HepG2 (cell line): Measurements from ENCODE around the gene ACP2. TPM values are rescaled to one million over a fixed set of nuclear protein-coding genes. Genes with fewer than 3 reads are reported as not detected.

Experiments
- ARNT ChIP-seq: fragments of 450-650 bp; IDR thresholded peaks from 2 replicates; pipeline ENCODE4 v1.6.1; 2017
- ELF1 ChIP-seq: sonication (generic); formaldehyde crosslinking; IDR thresholded peaks from 2 replicates; pipeline ENCODE4 v1.4.0; 2020; ENCODE audit warnings: missing genetic modification reagents
- GPN1 ChIP-seq: sonication (generic); formaldehyde crosslinking; IDR thresholded peaks from 2 replicates; pipeline ENCODE4 v1.5.1; 2020; ENCODE audit warnings: missing genetic modification reagents, borderline replicate concordance
- HOXA9 ChIP-seq: sonication (generic); formaldehyde crosslinking; IDR thresholded peaks from 2 replicates; pipeline ENCODE4 v1.8.1; 2022; ENCODE audit warnings: missing genetic modification reagents, mild to moderate bottlenecking, moderate library complexity, borderline replicate concordance
- NFE2L2 ChIP-seq: fragments of 150-350 bp; IDR thresholded peaks from 2 replicates; pipeline ENCODE4 v1.6.1; 2014; ENCODE audit warnings: low read length
- NFKBIZ ChIP-seq: IDR thresholded peaks from 2 replicates; pipeline ENCODE4 v1.6.1; 2018; ENCODE audit warnings: missing genetic modification reagents, missing compliant biosample characterization
- PCBP1 ChIP-seq: fragments of 200-400 bp; formaldehyde crosslinking; IDR thresholded peaks from 2 replicates; pipeline ENCODE4 v1.6.1; 2017; ENCODE audit warnings: mild to moderate bottlenecking, low read depth, low read length, borderline replicate concordance
- TGIF2 ChIP-seq: IDR thresholded peaks from 2 replicates; pipeline ENCODE4 v1.6.1; 2016; ENCODE audit warnings: control low read depth, missing compliant biosample characterization
- ZFX ChIP-seq: sonication (generic); formaldehyde crosslinking; IDR thresholded peaks from 2 replicates; pipeline ENCODE4 v1.4.0; 2020; ENCODE audit warnings: mild to moderate bottlenecking, low read depth, missing genetic modification reagents, moderate library complexity
- ZKSCAN8 ChIP-seq: IDR thresholded peaks from 2 replicates; pipeline ENCODE4 v1.6.1; 2016; ENCODE audit warnings: borderline replicate concordance, missing genetic modification reagents, missing compliant biosample characterization
- ZNF12 ChIP-seq: sonication (generic); formaldehyde crosslinking; IDR thresholded peaks from 2 replicates; pipeline ENCODE4 v1.5.0; 2020; ENCODE audit warnings: missing genetic modification reagents
- ZNF264 ChIP-seq: sonication (generic); formaldehyde crosslinking; IDR thresholded peaks from 2 replicates; pipeline ENCODE4 v1.4.0; 2020; ENCODE audit warnings: missing genetic modification reagents
- ZNF619 ChIP-seq: sonication (generic); formaldehyde crosslinking; IDR thresholded peaks from 2 replicates; pipeline ENCODE4 v1.4.0; 2020; ENCODE audit warnings: mild to moderate bottlenecking, missing genetic modification reagents
- ZNF879 ChIP-seq: sonication (generic); formaldehyde crosslinking; IDR thresholded peaks from 2 replicates; pipeline ENCODE4 v1.8.1; 2023; ENCODE audit warnings: missing genetic modification reagents
- polyA plus RNA-seq, 8 experiments: library from polyadenylated mRNA; depleted of rRNA in 3 of 8; stranded (reverse) in 7 of 8; unstranded in 1 of 8; fragments of >200 nt; fragmentation: Illumina TruSeq in 4 of 8; extraction: Trizol in 4 of 8; gene quantifications; 2 replicates each; pipeline versions ENCODE4 v1.2.1 to v1.2.3, GENCODE V29; 2011 to 2016; ENCODE audit warnings: low read depth in 4 of 8, missing spikeins in 1 of 8, mixed read lengths in 1 of 8; ENCODE audit not compliant: insufficient read depth in 1 of 8
- total RNA-seq, 5 experiments: library from RNA; depleted of rRNA; stranded (reverse); fragments of >200 nt; fragmentation: Illumina TruSeq; extraction: Trizol; gene quantifications; 2 replicates each; pipeline ENCODE4 v1.2.3, GENCODE V29; 2016; ENCODE audit warnings: low read depth in 1 of 5
- TF ChIP-seq, protein P1 (sequence below): sonication (generic); formaldehyde crosslinking; IDR thresholded peaks from 2 replicates; pipeline ENCODE4 v1.4.0; 2020; ENCODE audit warnings: mild to moderate bottlenecking, low read depth, missing genetic modification reagents
- TF ChIP-seq, protein P2 (sequence below): sonication (generic); formaldehyde crosslinking; IDR thresholded peaks from 2 replicates; pipeline ENCODE4 v1.5.0; 2020; ENCODE audit warnings: missing genetic modification reagents, mild to moderate bottlenecking, borderline replicate concordance
- TF ChIP-seq, protein P3 (sequence below): IDR thresholded peaks from 2 replicates; pipeline ENCODE4 v1.6.1; 2018; ENCODE audit warnings: missing genetic modification reagents, mild to moderate bottlenecking, missing compliant biosample characterization
- TF ChIP-seq, protein P4 (sequence below), 2 experiments: IDR thresholded peaks; 2 replicates each; pipeline ENCODE4 v1.6.1; 2011 to 2012; ENCODE audit warnings: low read length in 2 of 2, borderline replicate concordance in 1 of 2, low read depth in 1 of 2, mild to moderate bottlenecking in 1 of 2, moderate library complexity in 1 of 2
- TF ChIP-seq, protein P5 (sequence below): sonication (generic); formaldehyde crosslinking; IDR thresholded peaks from 2 replicates; pipeline ENCODE4 v1.4.0; 2020; ENCODE audit warnings: mild to moderate bottlenecking, missing genetic modification reagents

Gene ACP2
- total and polyA plus RNA-seq, 2 of the 13 experiments (the other 11 are each of a cell fraction or from before 2014, with no cell fraction given): 17.7 to 20.2 TPM

DNA sequence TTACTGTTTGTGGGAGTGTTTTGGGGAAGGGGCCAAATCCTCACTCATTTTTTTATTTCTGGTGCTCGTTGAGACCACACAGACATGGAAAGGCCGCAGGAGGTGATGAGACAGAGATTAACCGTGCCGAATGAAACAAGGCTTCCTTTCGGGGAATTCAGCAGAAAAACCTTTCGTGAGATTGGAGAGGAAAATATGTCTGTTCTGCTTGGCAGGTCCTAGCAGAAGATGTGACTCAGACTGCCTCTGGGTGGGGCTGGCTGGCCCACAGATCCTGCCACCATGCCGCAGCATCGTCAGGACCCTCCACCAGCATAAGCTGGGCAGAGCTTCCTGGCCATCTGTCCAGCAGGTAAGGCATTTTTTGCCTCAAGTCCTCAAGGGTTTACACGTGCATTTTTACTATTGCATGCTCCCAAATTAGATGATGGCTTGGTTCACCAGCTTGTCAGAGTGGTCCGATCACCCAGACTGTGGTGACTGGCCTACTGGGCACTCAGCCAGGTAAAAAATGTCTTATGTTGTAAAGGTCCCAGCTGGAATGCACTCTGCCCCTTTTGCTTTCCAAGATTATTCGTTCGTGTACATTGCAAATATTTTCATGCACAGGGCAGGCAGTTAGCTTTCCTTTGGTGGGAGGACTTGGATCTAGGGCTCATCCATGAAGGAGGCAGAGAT lies 32.4 kb downstream of the ACP2 start (continued):
- no peak for TF ChIP-seq NFE2L2
- no peak for TF ChIP-seq ZNF879
- TF ChIP-seq, protein P1, sequence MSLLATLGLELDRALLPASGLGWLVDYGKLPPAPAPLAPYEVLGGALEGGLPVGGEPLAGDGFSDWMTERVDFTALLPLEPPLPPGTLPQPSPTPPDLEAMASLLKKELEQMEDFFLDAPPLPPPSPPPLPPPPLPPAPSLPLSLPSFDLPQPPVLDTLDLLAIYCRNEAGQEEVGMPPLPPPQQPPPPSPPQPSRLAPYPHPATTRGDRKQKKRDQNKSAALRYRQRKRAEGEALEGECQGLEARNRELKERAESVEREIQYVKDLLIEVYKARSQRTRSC: no peak
- TF ChIP-seq, protein P2, sequence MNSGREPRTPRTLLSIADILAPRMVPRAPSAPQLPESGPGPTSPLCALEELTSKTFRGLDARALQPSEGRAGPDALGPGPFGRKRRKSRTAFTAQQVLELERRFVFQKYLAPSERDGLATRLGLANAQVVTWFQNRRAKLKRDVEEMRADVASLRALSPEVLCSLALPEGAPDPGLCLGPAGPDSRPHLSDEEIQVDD: no peak
- no peak for TF ChIP-seq ARNT
- 0 out of 2 replicates have a peak, but pooled peaks have one; percentile 55 for TF ChIP-seq ZNF12
- no peak for TF ChIP-seq NFKBIZ (CRISPR knock-in tag)
- peak; percentile 46; the same call in 1 of the 2 replicates for TF ChIP-seq ZNF619 (CRISPR knock-in tag)
- TF ChIP-seq ZFX: no peak
- TF ChIP-seq ZKSCAN8: no peak
- TF ChIP-seq GPN1 (CRISPR knock-in tag): no peak
- peak; percentile 18; the same call in 1 of the 2 replicates for TF ChIP-seq TGIF2 (CRISPR knock-in tag)
- no peak for TF ChIP-seq PCBP1
- TF ChIP-seq, protein P3, sequence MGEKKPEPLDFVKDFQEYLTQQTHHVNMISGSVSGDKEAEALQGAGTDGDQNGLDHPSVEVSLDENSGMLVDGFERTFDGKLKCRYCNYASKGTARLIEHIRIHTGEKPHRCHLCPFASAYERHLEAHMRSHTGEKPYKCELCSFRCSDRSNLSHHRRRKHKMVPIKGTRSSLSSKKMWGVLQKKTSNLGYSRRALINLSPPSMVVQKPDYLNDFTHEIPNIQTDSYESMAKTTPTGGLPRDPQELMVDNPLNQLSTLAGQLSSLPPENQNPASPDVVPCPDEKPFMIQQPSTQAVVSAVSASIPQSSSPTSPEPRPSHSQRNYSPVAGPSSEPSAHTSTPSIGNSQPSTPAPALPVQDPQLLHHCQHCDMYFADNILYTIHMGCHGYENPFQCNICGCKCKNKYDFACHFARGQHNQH (CRISPR knock-in tag): no peak
- TF ChIP-seq ELF1 (CRISPR knock-in tag): no peak
- TF ChIP-seq, protein P4, sequence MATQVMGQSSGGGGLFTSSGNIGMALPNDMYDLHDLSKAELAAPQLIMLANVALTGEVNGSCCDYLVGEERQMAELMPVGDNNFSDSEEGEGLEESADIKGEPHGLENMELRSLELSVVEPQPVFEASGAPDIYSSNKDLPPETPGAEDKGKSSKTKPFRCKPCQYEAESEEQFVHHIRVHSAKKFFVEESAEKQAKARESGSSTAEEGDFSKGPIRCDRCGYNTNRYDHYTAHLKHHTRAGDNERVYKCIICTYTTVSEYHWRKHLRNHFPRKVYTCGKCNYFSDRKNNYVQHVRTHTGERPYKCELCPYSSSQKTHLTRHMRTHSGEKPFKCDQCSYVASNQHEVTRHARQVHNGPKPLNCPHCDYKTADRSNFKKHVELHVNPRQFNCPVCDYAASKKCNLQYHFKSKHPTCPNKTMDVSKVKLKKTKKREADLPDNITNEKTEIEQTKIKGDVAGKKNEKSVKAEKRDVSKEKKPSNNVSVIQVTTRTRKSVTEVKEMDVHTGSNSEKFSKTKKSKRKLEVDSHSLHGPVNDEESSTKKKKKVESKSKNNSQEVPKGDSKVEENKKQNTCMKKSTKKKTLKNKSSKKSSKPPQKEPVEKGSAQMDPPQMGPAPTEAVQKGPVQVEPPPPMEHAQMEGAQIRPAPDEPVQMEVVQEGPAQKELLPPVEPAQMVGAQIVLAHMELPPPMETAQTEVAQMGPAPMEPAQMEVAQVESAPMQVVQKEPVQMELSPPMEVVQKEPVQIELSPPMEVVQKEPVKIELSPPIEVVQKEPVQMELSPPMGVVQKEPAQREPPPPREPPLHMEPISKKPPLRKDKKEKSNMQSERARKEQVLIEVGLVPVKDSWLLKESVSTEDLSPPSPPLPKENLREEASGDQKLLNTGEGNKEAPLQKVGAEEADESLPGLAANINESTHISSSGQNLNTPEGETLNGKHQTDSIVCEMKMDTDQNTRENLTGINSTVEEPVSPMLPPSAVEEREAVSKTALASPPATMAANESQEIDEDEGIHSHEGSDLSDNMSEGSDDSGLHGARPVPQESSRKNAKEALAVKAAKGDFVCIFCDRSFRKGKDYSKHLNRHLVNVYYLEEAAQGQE (IDR thresholded peaks at IDR 0.05; ENCODE audit: borderline replicate concordance in 1 of 2, low read depth in 1 of 2, low read length in 2 of 2): peak in 1 of 2 experiments; percentile 52; a peak in 1 of 4 replicates
- no peak for TF ChIP-seq ZNF264 (CRISPR knock-in tag)
- TF ChIP-seq, protein P5, sequence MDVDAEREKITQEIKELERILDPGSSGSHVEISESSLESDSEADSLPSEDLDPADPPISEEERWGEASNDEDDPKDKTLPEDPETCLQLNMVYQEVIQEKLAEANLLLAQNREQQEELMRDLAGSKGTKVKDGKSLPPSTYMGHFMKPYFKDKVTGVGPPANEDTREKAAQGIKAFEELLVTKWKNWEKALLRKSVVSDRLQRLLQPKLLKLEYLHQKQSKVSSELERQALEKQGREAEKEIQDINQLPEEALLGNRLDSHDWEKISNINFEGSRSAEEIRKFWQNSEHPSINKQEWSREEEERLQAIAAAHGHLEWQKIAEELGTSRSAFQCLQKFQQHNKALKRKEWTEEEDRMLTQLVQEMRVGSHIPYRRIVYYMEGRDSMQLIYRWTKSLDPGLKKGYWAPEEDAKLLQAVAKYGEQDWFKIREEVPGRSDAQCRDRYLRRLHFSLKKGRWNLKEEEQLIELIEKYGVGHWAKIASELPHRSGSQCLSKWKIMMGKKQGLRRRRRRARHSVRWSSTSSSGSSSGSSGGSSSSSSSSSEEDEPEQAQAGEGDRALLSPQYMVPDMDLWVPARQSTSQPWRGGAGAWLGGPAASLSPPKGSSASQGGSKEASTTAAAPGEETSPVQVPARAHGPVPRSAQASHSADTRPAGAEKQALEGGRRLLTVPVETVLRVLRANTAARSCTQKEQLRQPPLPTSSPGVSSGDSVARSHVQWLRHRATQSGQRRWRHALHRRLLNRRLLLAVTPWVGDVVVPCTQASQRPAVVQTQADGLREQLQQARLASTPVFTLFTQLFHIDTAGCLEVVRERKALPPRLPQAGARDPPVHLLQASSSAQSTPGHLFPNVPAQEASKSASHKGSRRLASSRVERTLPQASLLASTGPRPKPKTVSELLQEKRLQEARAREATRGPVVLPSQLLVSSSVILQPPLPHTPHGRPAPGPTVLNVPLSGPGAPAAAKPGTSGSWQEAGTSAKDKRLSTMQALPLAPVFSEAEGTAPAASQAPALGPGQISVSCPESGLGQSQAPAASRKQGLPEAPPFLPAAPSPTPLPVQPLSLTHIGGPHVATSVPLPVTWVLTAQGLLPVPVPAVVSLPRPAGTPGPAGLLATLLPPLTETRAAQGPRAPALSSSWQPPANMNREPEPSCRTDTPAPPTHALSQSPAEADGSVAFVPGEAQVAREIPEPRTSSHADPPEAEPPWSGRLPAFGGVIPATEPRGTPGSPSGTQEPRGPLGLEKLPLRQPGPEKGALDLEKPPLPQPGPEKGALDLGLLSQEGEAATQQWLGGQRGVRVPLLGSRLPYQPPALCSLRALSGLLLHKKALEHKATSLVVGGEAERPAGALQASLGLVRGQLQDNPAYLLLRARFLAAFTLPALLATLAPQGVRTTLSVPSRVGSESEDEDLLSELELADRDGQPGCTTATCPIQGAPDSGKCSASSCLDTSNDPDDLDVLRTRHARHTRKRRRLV (CRISPR knock-in tag): no peak
- TF ChIP-seq HOXA9 (CRISPR knock-in tag): no peak
